ENCODE measurements around the gene HTR6.

DNA sequence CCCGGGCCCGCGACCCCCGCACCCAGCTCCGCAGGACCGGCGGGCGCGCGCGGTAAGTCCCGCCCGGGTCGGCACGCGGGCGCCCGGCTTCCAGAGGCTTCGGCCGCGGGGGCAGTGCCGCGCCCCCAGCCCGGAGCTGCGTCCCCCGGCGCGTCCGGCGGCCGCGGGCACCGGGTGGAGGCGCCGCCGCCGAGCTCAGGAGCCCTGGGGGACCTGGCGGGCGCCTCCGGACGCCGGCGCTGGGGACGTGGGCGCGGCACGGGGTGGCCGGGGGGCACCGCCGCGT lies 20.3 kb upstream of the HTR6 start:
- TF ChIP-seq, protein P1, sequence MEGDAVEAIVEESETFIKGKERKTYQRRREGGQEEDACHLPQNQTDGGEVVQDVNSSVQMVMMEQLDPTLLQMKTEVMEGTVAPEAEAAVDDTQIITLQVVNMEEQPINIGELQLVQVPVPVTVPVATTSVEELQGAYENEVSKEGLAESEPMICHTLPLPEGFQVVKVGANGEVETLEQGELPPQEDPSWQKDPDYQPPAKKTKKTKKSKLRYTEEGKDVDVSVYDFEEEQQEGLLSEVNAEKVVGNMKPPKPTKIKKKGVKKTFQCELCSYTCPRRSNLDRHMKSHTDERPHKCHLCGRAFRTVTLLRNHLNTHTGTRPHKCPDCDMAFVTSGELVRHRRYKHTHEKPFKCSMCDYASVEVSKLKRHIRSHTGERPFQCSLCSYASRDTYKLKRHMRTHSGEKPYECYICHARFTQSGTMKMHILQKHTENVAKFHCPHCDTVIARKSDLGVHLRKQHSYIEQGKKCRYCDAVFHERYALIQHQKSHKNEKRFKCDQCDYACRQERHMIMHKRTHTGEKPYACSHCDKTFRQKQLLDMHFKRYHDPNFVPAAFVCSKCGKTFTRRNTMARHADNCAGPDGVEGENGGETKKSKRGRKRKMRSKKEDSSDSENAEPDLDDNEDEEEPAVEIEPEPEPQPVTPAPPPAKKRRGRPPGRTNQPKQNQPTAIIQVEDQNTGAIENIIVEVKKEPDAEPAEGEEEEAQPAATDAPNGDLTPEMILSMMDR (conservative IDR thresholded peaks at IDR 0.05; ENCODE audit: low read length), result no peak
- no peak for TF ChIP-seq EZH2phosphoT487 (IDR thresholded peaks at IDR 0.05; ENCODE audit: borderline replicate concordance)

Data from Loucy (cell line).